GM21528 (cell line): ENCODE results near the gene SLC35D1.
"Not testable (repeated sequence)": the region's sequence is repeated elsewhere in the genome, so short reads cannot be mapped to it uniquely, and the experiment has no call there.

Source experiments
- ATAC-seq: cut with Tn5 transposase; IDR thresholded peaks from one replicate; pipeline ENCODE4 v1.9.1; 2021; ENCODE audit warnings: mild to moderate bottlenecking, moderate library complexity; ENCODE audit not compliant: unreplicated experiment, low FRiP score

The SLC35D1 gene

GRCh38 chr1:66996018-66996682, 57.8 kb downstream of the SLC35D1 start:
- ATAC-seq = no peak

- ATAC-seq = no peak
Observed at GRCh38 chr1:66993076-66993475, 60.9 kb downstream of the SLC35D1 start.

GRCh38 chr1:66985835-66986234, 68.1 kb downstream of the SLC35D1 start:
- ATAC-seq = no peak

- peak; percentile 85 for ATAC-seq
Observed at GRCh38 chr1:66984491-66984890, 69.5 kb downstream of the SLC35D1 start.

GRCh38 chr1:66982561-66983260, 71.2 kb downstream of the SLC35D1 start:
- ATAC-seq = peak; percentile 53

- ATAC-seq = no peak
Observed at GRCh38 chr1:66981679-66982078, 72.3 kb downstream of the SLC35D1 start.

GRCh38 chr1:66980745-66981367, 73.1 kb downstream of the SLC35D1 start:
- no peak for ATAC-seq

- not testable (repeated sequence) for ATAC-seq
Observed at GRCh38 chr1:66979621-66980020, 74.3 kb downstream of the SLC35D1 start.

GRCh38 chr1:66978201-66978600, 75.7 kb downstream of the SLC35D1 start:
- ATAC-seq = no peak

GRCh38 chr1:66968574-66968973, 85.4 kb downstream of the SLC35D1 start:
- no peak for ATAC-seq

- not testable (repeated sequence) for ATAC-seq
Observed at GRCh38 chr1:66966188-66966873, 87.6 kb downstream of the SLC35D1 start.

- no peak for ATAC-seq
Observed at GRCh38 chr1:66957938-66958337, 96.0 kb downstream of the SLC35D1 start.

- peak; percentile 80 for ATAC-seq
Observed at GRCh38 chr1:66954208-66954607, 99.7 kb downstream of the SLC35D1 start.

- no peak for ATAC-seq
Observed at GRCh38 chr1:66951513-66951912, 102.4 kb downstream of the SLC35D1 start.
